ENCODE data around the gene ZNRF3.

Gene ZNRF3

DNA sequence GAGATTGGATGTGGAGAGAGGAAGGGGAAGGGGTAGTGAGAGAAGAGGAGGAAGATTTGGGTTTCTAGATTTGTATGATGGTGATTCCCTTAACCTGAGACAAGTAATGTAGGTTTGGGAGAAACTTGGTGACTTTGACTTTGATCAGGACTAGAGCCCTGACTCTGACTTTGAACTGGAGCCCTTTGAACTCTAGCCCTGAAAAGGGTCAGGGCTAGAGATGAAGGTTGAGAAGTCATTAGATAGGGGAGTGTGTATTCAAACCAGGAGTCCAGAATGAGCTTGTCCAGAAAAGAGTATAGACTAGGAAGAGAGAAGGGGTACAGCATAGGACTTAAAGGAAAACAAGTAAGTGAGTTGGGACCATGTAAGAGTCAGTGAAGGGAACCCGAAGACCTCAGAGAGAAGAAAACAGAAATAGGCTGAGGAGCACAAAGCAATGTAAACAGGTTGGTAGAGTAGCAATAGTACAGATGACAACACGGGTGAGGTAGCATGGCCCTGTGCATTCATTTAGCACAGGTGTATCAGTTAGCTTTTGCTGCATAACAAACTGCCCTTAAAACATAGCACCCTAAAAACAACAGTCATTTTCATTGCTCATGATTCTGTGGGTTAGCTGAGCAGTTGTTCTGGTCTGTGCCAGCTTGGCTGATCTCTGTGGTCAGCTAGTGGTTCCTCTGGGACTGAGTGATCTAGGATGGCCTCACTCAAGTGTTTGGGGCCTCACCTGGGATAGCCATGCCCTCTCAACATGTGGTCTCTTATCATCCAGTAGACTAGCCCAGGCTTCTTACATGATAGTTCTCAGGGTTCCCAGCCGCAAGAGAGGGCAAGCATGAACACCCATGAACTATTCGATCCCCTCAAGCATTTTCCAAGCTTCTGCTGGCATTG, 135.2 kb downstream of the ZNRF3 start:
- TF ChIP-seq, protein P1, sequence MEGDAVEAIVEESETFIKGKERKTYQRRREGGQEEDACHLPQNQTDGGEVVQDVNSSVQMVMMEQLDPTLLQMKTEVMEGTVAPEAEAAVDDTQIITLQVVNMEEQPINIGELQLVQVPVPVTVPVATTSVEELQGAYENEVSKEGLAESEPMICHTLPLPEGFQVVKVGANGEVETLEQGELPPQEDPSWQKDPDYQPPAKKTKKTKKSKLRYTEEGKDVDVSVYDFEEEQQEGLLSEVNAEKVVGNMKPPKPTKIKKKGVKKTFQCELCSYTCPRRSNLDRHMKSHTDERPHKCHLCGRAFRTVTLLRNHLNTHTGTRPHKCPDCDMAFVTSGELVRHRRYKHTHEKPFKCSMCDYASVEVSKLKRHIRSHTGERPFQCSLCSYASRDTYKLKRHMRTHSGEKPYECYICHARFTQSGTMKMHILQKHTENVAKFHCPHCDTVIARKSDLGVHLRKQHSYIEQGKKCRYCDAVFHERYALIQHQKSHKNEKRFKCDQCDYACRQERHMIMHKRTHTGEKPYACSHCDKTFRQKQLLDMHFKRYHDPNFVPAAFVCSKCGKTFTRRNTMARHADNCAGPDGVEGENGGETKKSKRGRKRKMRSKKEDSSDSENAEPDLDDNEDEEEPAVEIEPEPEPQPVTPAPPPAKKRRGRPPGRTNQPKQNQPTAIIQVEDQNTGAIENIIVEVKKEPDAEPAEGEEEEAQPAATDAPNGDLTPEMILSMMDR (IDR thresholded peaks at IDR 0.05; ENCODE audit: low read depth, low read length), result no peak
- no peak overlapping the region for H3K4me3 ChIP-seq (ENCODE audit: low read depth, low read length)

DNA sequence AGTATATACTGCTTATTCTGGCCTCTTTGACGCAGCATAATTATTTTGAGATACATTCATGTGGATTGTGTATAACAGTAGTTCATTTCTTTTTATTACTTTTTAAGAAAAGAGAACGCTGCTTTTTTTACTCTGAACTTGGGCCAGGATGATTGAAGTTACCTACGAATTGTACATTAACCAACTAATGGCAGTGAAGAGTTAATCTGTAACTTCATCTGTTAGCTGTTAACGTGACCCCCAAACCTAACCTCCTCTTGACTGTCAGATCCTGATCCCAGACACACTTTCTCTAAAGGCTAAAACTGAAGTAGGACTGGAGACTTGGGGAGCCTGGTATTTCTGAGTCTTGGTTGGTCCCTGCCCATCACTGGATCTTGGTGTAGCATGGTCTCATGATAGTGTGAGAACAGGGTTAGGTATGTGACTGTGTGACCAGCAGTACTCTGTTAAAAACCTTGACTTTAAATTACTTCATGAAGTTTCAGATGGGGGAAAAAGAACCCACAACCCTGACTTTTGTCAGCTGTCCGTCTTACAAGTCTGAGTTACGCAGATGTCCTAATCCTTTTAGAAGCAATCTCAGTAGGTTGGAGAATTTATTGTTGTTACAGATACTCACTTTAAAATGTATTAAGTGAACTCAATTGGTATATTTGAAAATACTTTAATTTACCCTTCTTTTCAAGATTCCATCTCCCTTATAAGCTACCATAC, 138.9 kb downstream of the ZNRF3 start:
- no peak overlapping the region for H3K4me3 ChIP-seq (ENCODE audit: low read depth, low read length)
- TF ChIP-seq, protein P1 (IDR thresholded peaks at IDR 0.05; ENCODE audit: low read depth, low read length), result no peak

DNA sequence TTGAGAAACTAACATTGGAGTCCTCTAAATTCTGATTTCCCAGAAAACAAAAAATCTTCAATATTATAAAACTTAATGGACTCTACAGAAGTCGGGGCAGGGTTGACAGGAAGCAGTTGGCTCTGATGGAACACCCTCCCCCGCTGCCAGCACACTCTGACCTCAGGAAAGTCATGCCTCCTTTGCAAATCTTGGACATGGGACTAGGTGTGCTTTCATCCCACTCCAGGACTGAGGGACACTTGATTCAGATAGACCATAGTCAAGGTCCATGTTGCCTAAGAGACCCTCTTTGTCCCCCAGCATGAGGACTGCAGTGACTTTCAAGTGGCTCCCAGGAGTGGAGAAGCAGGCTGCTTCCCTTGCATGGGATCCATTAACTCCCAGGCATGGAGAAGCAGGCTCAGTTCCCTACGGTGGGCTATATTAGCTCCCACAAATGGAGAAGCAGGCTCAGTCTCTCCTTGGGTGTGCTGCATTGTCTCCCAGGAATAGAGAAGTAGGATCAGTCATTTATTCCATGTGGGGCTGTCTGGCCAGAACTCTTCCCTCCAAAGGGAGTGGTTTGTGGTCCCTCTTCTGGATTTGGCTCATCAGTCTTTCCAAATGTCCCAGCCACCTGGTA, 139.9 kb downstream of the ZNRF3 start:
- TF ChIP-seq, protein P1 (IDR thresholded peaks at IDR 0.05; ENCODE audit: low read depth, low read length), result no peak
- H3K4me3 ChIP-seq (ENCODE audit: low read depth, low read length), result no peak overlapping the region

DNA sequence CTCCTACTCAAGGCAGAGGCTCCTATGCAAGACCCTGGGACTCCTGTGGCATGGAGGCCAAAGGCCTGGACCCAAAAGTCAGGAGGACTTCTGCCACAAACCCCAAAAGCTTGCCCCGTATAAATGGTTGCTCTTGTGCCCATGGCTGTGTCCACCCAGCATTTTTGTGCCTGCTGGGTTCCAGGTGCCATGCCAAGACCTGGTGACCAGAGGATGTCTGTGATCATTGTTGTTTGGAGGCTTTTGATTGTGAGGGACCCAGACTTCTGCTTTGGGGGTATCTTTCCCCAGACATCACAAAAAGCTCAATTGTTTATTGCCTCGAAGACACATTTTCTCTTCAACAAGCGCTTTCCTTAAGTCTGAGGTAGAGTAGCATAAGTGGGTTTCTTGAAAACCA, 143.2 kb downstream of the ZNRF3 start:
- TF ChIP-seq, protein P1 (IDR thresholded peaks at IDR 0.05; ENCODE audit: low read depth, low read length), result no peak

DNA sequence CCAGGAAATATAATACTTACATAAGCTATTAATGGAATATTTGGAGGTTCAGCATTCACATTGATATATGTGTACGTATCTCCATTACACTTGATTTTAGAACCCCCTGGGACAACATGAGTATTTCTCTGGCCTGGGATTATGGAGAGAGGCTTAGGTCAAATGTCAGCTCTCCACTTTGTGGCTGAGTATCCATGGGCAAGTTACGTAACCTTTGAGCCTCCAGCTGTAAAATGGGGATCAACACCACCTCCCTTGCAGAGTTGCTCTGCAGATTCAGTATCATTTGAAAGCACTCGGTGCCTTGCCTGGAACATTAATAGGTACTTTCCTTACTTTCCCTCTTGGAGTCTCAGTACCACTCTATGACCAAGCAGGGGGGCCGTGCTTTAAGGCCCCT, 145.1 kb downstream of the ZNRF3 start:
- TF ChIP-seq, protein P1 (IDR thresholded peaks at IDR 0.05; ENCODE audit: low read depth, low read length), result no peak
- no peak overlapping the region for H3K4me3 ChIP-seq (ENCODE audit: low read depth, low read length)

More for the DNA sequence above, 143.2 kb downstream of the ZNRF3 start:
- H3K4me3 ChIP-seq (ENCODE audit: low read depth, low read length), result no peak overlapping the region

DNA sequence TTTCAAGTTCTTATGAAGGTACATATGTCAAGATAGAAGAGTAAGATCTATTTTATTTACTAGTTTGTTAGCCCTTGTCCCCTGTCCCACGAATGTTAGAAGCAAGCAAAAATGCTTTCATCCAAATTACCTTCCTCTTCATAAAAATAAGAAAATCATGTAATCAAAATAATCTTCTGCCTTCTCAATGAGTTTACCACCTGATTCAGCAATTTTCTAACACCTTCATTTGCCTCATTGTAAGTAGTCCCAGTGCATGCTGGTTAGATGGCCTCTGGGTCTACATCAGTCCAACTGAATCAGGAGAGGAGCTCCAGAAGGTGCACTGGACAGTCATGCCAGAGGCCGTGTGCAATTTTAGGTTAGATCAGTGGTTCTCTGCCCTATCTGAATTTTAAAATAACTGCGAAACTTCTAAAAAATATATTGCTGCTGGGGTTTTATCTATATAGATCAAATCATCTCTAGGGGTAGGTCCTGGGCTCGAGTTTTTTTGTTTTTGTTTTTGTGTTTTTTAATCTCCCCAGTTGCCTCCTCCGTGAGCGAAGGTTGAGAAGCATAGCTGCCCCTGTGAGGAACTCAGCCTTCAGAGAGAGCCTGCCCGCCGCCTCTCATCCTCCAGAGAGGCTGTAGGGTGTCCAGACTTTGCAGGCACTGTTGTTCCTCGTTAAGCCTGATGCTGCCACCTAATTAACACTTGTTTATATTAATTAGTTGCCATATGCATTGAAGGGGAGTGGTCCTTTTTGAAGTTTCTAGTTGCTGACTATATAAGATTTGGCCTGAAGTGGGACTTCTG, 146.0 kb downstream of the ZNRF3 start:
- TF ChIP-seq, protein P1 (IDR thresholded peaks at IDR 0.05; ENCODE audit: low read depth, low read length), result no peak
- H3K4me3 ChIP-seq (ENCODE audit: low read depth, low read length), result no peak overlapping the region
